Mesothelial cell of epicardium (in vitro differentiated cells): ENCODE results near the gene ZNF655. TPM values are rescaled to one million over a fixed set of nuclear protein-coding genes. Genes with fewer than 3 reads are reported as not detected.
A peak's percentile ranks its signal among the peaks of the same experiment; 100 is the strongest.
"Not testable (repeated sequence)": the region's sequence is repeated elsewhere in the genome, so short reads cannot be mapped to it uniquely, and the experiment has no call there.

Experiments used
- DNase-seq, 2 experiments: peaks; one replicate each; pipeline ENCODE4 v3.0.0; 2021; ENCODE audit warnings: low spot score in 2 of 2; ENCODE audit not compliant: unreplicated experiment in 2 of 2
- H3K27ac Mint-ChIP-seq: 2 replicates; pipeline ENCODE4 v1.8.0; 2021; ENCODE audit warnings: mixed read lengths
- H3K27me3 Mint-ChIP-seq: 2 replicates; pipeline ENCODE4 v1.8.0; 2021; ENCODE audit warnings: low read depth, mixed read lengths
- H3K36me3 Mint-ChIP-seq: 2 replicates; pipeline ENCODE4 v1.8.0; 2021; ENCODE audit warnings: mixed read lengths
- H3K4me1 Mint-ChIP-seq: 2 replicates; pipeline ENCODE4 v1.8.0; 2021; ENCODE audit warnings: mixed read lengths
- H3K4me3 Mint-ChIP-seq: 2 replicates; pipeline ENCODE4 v1.8.0; 2021; ENCODE audit warnings: mild to moderate bottlenecking, moderate library complexity, mixed read lengths
- H3K9me3 Mint-ChIP-seq: 2 replicates; pipeline ENCODE4 v1.8.0; 2021; ENCODE audit warnings: mixed read lengths
- CTCF ChIP-seq: fragments of 200-600 bp; sonication (generic); IDR thresholded peaks from one replicate; pipeline ENCODE4 v1.5.0; 2021; ENCODE audit warnings: antibody characterized with exemption; ENCODE audit not compliant: unreplicated experiment
- total RNA-seq: library from RNA; stranded (reverse); gene quantifications from 3 replicates; pipeline ENCODE4 v1.2.1, GENCODE V29; 2021

ZNF655 gene
- total RNA-seq, 1 donor from 2014 or later, result 84.7 TPM

- H3K36me3 Mint-ChIP-seq, result peaks cover 33% of the 10 kb centered on the region
- no peak for TF ChIP-seq CTCF
- peak overlapping the region; percentile 50 for H3K27ac Mint-ChIP-seq
- no peaks in the 10 kb centered on the region for H3K9me3 Mint-ChIP-seq
- no peaks in the 10 kb centered on the region for H3K27me3 Mint-ChIP-seq
- no peak for DNase-seq
- peaks cover 10% of the 10 kb centered on the region for H3K4me1 Mint-ChIP-seq
- no peak overlapping the region for H3K4me3 Mint-ChIP-seq
Observed at GRCh38 chr7:99561737-99562051, 3.3 kb downstream of the ZNF655 start.

DNA sequence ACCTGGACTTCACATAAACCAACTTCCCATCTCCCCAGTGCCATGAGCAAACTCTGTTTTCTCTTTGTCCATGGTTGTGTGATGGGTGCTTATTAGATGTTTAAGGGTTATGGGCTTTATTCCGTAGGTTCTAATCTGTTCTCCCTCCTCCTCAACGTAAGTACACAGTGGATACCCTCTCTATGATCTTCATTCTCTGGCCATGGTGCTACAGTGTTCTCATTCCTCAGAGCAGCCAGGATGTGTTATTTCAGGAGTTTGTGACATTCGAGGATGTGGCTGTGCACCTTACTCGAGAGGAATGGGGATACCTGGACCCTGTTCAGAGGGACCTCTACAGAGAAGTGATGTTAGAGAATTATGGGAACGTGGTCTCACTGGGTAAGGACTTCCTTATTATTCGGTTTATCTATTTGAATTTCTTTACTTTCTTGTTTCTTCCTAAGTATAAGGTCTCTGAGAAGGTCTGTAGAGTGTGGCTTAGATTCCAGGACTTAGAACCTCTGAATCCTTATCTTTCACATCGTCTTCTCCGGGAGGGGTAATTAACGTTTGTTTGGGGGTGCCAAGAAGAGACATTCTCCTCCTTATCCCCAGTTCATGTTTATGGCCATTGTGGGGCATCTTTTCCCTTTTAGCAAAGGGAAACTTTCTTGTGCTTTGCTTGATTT is 3.8 kb downstream of the ZNF655 start:
- H3K27me3 Mint-ChIP-seq, result no peaks in the 10 kb centered on the region
- H3K4me3 Mint-ChIP-seq, result no peak overlapping the region
- peaks cover 33% of the 10 kb centered on the region for H3K36me3 Mint-ChIP-seq
- H3K4me1 Mint-ChIP-seq, result peaks cover 8% of the 10 kb centered on the region
- TF ChIP-seq CTCF, result no peak
- no peak for DNase-seq
- H3K27ac Mint-ChIP-seq, result peak overlapping the region; percentile 70
- H3K9me3 Mint-ChIP-seq, result no peaks in the 10 kb centered on the region

DNA sequence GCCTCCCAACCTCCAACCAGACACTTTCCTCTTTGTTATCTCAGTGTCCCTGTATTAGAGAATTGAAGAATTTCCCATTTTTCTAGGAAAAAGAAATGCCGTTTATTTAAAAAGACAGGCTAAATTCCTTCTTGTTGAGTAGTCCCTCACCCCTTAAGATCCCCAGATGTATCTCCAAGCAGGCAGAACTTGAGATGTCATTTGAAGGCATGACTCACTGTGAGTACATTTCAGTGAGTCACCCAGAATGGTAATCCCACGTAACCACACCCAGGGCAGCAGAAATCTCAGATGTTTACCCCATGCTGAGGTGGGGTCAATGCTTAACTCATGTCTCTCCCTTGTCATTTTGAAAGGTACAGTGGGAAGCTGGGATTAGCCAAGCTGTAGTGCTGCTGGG is 4.4 kb downstream of the ZNF655 start:
- Mint-ChIP-seq H3K9me3 (no peaks in the 10 kb centered on the region), H3K4me1 (peaks cover 4% of the 10 kb centered on the region), H3K27me3 (no peaks in the 10 kb centered on the region), H3K36me3 (peaks cover 33% of the 10 kb centered on the region), H3K4me3 (no peak overlapping the region), H3K27ac (peak overlapping the region; percentile 70)
- TF ChIP-seq CTCF, result no peak
- DNase-seq, result no peak

GRCh38 chr7:99563650-99564049 is 5.2 kb downstream of the ZNF655 start:
- no peaks in the 10 kb centered on the region for H3K27me3 Mint-ChIP-seq
- DNase-seq, result no peak
- TF ChIP-seq CTCF, result no peak
- no peak overlapping the region for H3K4me3 Mint-ChIP-seq
- H3K4me1 Mint-ChIP-seq, result peaks cover 1% of the 10 kb centered on the region
- peaks cover 35% of the 10 kb centered on the region for H3K36me3 Mint-ChIP-seq
- H3K27ac Mint-ChIP-seq, result peak overlapping the region; percentile 10
- no peaks in the 10 kb centered on the region for H3K9me3 Mint-ChIP-seq

GRCh38 chr7:99568770-99569169 is 10.3 kb downstream of the ZNF655 start:
- H3K4me3 Mint-ChIP-seq, H3K27me3 Mint-ChIP-seq, DNase-seq, H3K9me3 Mint-ChIP-seq, H3K4me1 Mint-ChIP-seq, H3K27ac Mint-ChIP-seq: not testable (repeated sequence)
- peaks cover 41% of the 10 kb centered on the region for H3K36me3 Mint-ChIP-seq

DNA sequence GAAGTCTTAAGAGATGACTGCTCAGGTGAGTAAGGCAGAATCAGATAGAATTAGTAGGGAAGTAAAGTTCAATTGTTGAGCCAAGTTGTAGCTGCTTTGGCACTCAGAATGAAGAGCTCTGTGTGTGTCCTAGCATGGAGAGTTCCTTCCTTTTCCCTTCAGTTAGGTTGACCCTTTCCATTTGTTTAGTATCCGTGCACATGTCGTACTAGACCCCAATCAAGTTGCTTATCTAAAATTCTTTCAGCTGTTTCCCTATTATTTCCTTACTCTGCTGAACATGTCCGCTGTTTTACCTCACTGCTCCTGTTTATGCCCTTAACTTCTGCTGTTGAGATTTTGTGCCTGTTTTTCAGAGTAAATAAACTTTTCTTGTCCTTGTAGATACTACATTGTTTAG is 13.3 kb downstream of the ZNF655 start:
- no peak overlapping the region for H3K4me3 Mint-ChIP-seq

More for the DNA sequence above, 13.3 kb downstream of the ZNF655 start:
- Mint-ChIP-seq H3K9me3 (no peaks in the 10 kb centered on the region), H3K27me3 (no peaks in the 10 kb centered on the region), H3K36me3 (peaks cover 29% of the 10 kb centered on the region), H3K4me1 (no peaks in the 10 kb centered on the region), H3K27ac (no peak overlapping the region)
- TF ChIP-seq CTCF, result no peak
- no peak for DNase-seq
